Astrocyte of the cerebellum (primary cell): ENCODE measurements around the gene IL10RB.
"Not testable (repeated sequence)": the region's sequence is repeated elsewhere in the genome, so short reads cannot be mapped to it uniquely, and the experiment has no call there.

Source experiments
- DNase-seq: peaks from one replicate; pipeline ENCODE4 v3.0.0-alpha.2; 2011; ENCODE audit warnings: low read depth
- H3K4me3 ChIP-seq: 2 replicates; pipeline ENCODE4 v1.5.1; 2011; ENCODE audit warnings: mild to moderate bottlenecking, low read depth, low read length, moderate library complexity
- CTCF ChIP-seq: IDR thresholded peaks from 2 replicates; pipeline ENCODE4 v1.5.1; 2012; ENCODE audit warnings: low read length, low read depth, moderate library complexity, mild to moderate bottlenecking; ENCODE audit errors: missing control alignments
- in situ Hi-C: cut with HindIII; loops from 2 replicates; pipeline ENCODE4 v1.10.0; 2017; ENCODE audit warnings: low sequenced_read_pairs

Gene IL10RB

GRCh38 chr21:33236013-33236686 is 30.0 kb upstream of the IL10RB start:
- no peak for DNase-seq
- in situ Hi-C loops: no loop called here
- H3K4me3 ChIP-seq: no peak overlapping the region
- no peak for TF ChIP-seq CTCF

- no peak for DNase-seq
- in situ Hi-C loops: no loop called here
- H3K4me3 ChIP-seq: no peak overlapping the region
- TF ChIP-seq CTCF: no peak
Measured at GRCh38 chr21:33236766-33237165, 29.4 kb upstream of the IL10RB start.

GRCh38 chr21:33237486-33237885 is 28.7 kb upstream of the IL10RB start:
- no peak for TF ChIP-seq CTCF
- H3K4me3 ChIP-seq: no peak overlapping the region
- DNase-seq: no peak
- in situ Hi-C loops: no loop called here

GRCh38 chr21:33238146-33238545 is 28.0 kb upstream of the IL10RB start:
- H3K4me3 ChIP-seq: no peak overlapping the region
- no peak for TF ChIP-seq CTCF
- in situ Hi-C loops: no loop called here
- no peak for DNase-seq

- DNase-seq: no peak
- in situ Hi-C loops: no loop called here
- no peak overlapping the region for H3K4me3 ChIP-seq
Measured at GRCh38 chr21:33238565-33239255, 27.5 kb upstream of the IL10RB start.

GRCh38 chr21:33239559-33240127 is 26.5 kb upstream of the IL10RB start:
- DNase-seq, H3K4me3 ChIP-seq, in situ Hi-C loops: not testable (repeated sequence)

More at GRCh38 chr21:33238565-33239255, 27.5 kb upstream of the IL10RB start:
- no peak for TF ChIP-seq CTCF

- no peak overlapping the region for H3K4me3 ChIP-seq
- no peak for TF ChIP-seq CTCF
- in situ Hi-C loops: no loop called here
- DNase-seq: no peak
Measured at GRCh38 chr21:33240404-33240803, 25.8 kb upstream of the IL10RB start.
